Kidney (tissue), 14 donors: ENCODE results near the gene GRIA1. TPM values are rescaled to one million over a fixed set of nuclear protein-coding genes. Genes with fewer than 3 reads are reported as not detected.
A peak's percentile ranks its signal among the peaks of the same experiment; 100 is the strongest.

Source experiments
- DNase-seq, 5 donors: peaks; one replicate each; pipeline ENCODE4 v3.0.0-alpha.2; 2013 to 2020
- FAIRE-seq: peaks from 2 replicates; lab custom pipeline; 2012; peaks lifted over from hg19 to GRCh38; lab: Jason Lieb, UNC
- H3K27ac ChIP-seq, 2 donors: one replicate each; pipeline ENCODE4 v1.7.0; 2013; ENCODE audit warnings: low read depth in 2 of 2, low read length in 2 of 2, inconsistent platforms in 1 of 2
- H3K27me3 ChIP-seq: one replicate; pipeline ENCODE4 v1.7.1; 2013; ENCODE audit warnings: low read length, inconsistent platforms; ENCODE audit not compliant: control insufficient read depth, insufficient read depth
- H3K36me3 ChIP-seq, 3 donors: one replicate each; pipeline versions ENCODE4 v1.7.0 to v1.7.1; 2013; ENCODE audit warnings: low read length in 3 of 3, control low read depth in 1 of 3, inconsistent platforms in 1 of 3; ENCODE audit not compliant: insufficient read depth in 3 of 3, control insufficient read depth in 2 of 3
- H3K4me1 ChIP-seq, 3 donors: one replicate each; pipeline versions ENCODE4 v1.7.0 to v1.7.1; 2013; ENCODE audit warnings: low read length in 3 of 3, inconsistent platforms in 1 of 3, low read depth in 1 of 3; ENCODE audit not compliant: control insufficient read depth in 2 of 3, insufficient read depth in 2 of 3
- H3K4me3 ChIP-seq, 3 donors: one replicate each; pipeline versions ENCODE4 v1.7.0 to v1.8.1; 2013; ENCODE audit warnings: low read length in 3 of 3, control low read depth in 1 of 3, inconsistent platforms in 1 of 3
- H3K9ac ChIP-seq, 3 donors: one replicate each; pipeline versions ENCODE4 v1.7.0 to v1.7.1; 2013; ENCODE audit warnings: low read length in 3 of 3, control low read depth in 1 of 3, inconsistent platforms in 1 of 3
- H3K9me3 ChIP-seq, 3 donors: one replicate each; pipeline versions ENCODE4 v1.7.0 to v1.7.1; 2013; ENCODE audit warnings: low read length in 3 of 3, control low read depth in 1 of 3, inconsistent platforms in 1 of 3; ENCODE audit not compliant: control insufficient read depth in 2 of 3, insufficient read depth in 1 of 3
- CTCF ChIP-seq: IDR thresholded peaks from 3 replicates; pipeline ENCODE4 v1.5.1; 2012; ENCODE audit warnings: mild to moderate bottlenecking, moderate library complexity, borderline replicate concordance; ENCODE audit not compliant: insufficient read depth; ENCODE audit errors: extremely low read depth
- intact Hi-C: fragments of 100-400 bp; cut with DNase I; formaldehyde crosslinking; loops from one replicate; pipeline ENCODE4 v1.11.1; 2022
- polyA plus RNA-seq: library from polyadenylated mRNA; stranded (reverse); fragments of 350-450 nt; fragmentation: Illumina TruSeq; extraction: RNeasy Lipid Tissue Mini Kit (QIAGEN cat#74804); gene quantifications from one replicate; pipeline ENCODE4 v1.2.3, GENCODE V29; 2014; ENCODE audit warnings: low read depth, low replicate concordance; ENCODE audit not compliant: insufficient read depth
- total RNA-seq: library from RNA; stranded (reverse); fragmentation: NEBNext Ultra II Directional; extraction: Animal tissue kit (Norgen Biotek cat#: 25700); gene quantifications from one replicate; pipeline ENCODE4 v1.2.1, GENCODE V29; 2021
- donor health status: control.
- donor health status: control.
- donor health status: control.
- donor health status: control.
- donor health status: control.
- donor health status: DM: yes; HTN: yes; CAD: no.
- donor health status: Normal renal cell carcinoma (clear cell type).

The GRIA1 gene
- total and polyA plus RNA-seq, 2 donors from 2014 or later = 0.50 TPM; not detected in 1

- DNase-seq (no peak), FAIRE-seq (no peak)
- Histone ChIP-seq H3K27me3 (no peaks in the 10 kb centered on the region), H3K9ac (no peak overlapping the region), H3K4me3 (no peak overlapping the region), H3K27ac (no peak overlapping the region), H3K36me3 (no peaks in the 10 kb centered on the region), H3K4me1 (no peaks in the 10 kb centered on the region), H3K9me3 (no peaks in the 10 kb centered on the region)
- intact Hi-C loops = no loop called here
- no peak for TF ChIP-seq CTCF
These were observed 251.6 kb downstream of the GRIA1 start for GRCh38 chr5:153742060-153742459.

GRCh38 chr5:153744751-153745150 lies 254.3 kb downstream of the GRIA1 start:
- Histone ChIP-seq H3K9ac (no peak overlapping the region), H3K27ac (no peak overlapping the region), H3K27me3 (no peaks in the 10 kb centered on the region), H3K4me1 (no peaks in the 10 kb centered on the region), H3K36me3 (no peaks in the 10 kb centered on the region), H3K9me3 (no peaks in the 10 kb centered on the region), H3K4me3 (no peak overlapping the region)
- TF ChIP-seq CTCF = no peak
- intact Hi-C loops = no loop called here
- DNase-seq (no peak), FAIRE-seq (no peak)

- FAIRE-seq = no peak
- H3K9me3 ChIP-seq = no peaks in the 10 kb centered on the region
- no peak overlapping the region for H3K9ac ChIP-seq
- no peak for TF ChIP-seq CTCF
- no peak overlapping the region for H3K27ac ChIP-seq
- H3K4me3 ChIP-seq = no peak overlapping the region
- H3K4me1 ChIP-seq = no peaks in the 10 kb centered on the region
- intact Hi-C loops = no loop called here
- peak in 1 of 5 donors; percentile 7 for DNase-seq
- H3K36me3 ChIP-seq = no peaks in the 10 kb centered on the region
- H3K27me3 ChIP-seq = no peaks in the 10 kb centered on the region
These were observed 255.4 kb downstream of the GRIA1 start for GRCh38 chr5:153745778-153746395.

- Histone ChIP-seq H3K4me3 (no peak overlapping the region), H3K9me3 (no peaks in the 10 kb centered on the region), H3K27me3 (no peaks in the 10 kb centered on the region), H3K9ac (no peak overlapping the region), H3K27ac (no peak overlapping the region), H3K36me3 (no peaks in the 10 kb centered on the region), H3K4me1 (no peaks in the 10 kb centered on the region)
- TF ChIP-seq CTCF = no peak
- FAIRE-seq (no peak), DNase-seq (no peak)
- intact Hi-C loops = no loop called here
These were observed 256.0 kb downstream of the GRIA1 start for GRCh38 chr5:153746440-153746839.
